Measurements from ENCODE around the gene GRK6.

The GRK6 gene

GRCh38 chr5:177490311-177490991, 64.0 kb downstream of the GRK6 start:
- no peak for DNase-seq

- DNase-seq = no peak
Observed at GRCh38 chr5:177490992-177491391, 64.5 kb downstream of the GRK6 start.

- DNase-seq = no peak
Observed at GRCh38 chr5:177491429-177491945, 65.0 kb downstream of the GRK6 start.

GRCh38 chr5:177491983-177492746, 65.7 kb downstream of the GRK6 start:
- no peak for DNase-seq

Data from DMS79 (cell line).